ENCODE results near the gene PPARG.
"Not testable (repeated sequence)": the region's sequence is repeated elsewhere in the genome, so short reads cannot be mapped to it uniquely, and the experiment has no call there.

DNA sequence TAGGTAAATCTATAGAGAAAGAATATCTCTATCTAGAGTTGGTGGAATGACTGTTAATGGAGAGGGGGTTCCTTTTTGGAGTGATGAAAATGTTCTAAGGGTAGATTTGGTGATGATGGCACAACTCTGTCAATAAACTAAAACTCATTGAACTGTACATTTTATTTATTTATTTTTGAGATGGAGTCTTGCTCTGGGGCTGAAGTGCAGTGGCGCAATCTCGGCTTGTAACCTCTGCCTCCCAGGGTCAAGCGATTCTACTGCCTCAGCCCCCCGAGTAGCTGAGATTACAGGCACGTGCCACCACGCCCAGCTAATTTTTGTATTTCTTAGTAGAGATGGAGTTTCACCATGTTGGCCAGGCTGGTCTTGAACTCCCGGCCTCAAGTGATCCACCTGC, 3.1 kb upstream of the PPARG start:
- TF ChIP-seq, protein P1, sequence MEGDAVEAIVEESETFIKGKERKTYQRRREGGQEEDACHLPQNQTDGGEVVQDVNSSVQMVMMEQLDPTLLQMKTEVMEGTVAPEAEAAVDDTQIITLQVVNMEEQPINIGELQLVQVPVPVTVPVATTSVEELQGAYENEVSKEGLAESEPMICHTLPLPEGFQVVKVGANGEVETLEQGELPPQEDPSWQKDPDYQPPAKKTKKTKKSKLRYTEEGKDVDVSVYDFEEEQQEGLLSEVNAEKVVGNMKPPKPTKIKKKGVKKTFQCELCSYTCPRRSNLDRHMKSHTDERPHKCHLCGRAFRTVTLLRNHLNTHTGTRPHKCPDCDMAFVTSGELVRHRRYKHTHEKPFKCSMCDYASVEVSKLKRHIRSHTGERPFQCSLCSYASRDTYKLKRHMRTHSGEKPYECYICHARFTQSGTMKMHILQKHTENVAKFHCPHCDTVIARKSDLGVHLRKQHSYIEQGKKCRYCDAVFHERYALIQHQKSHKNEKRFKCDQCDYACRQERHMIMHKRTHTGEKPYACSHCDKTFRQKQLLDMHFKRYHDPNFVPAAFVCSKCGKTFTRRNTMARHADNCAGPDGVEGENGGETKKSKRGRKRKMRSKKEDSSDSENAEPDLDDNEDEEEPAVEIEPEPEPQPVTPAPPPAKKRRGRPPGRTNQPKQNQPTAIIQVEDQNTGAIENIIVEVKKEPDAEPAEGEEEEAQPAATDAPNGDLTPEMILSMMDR (IDR thresholded peaks at IDR 0.05) = not testable (repeated sequence)
- not testable (repeated sequence) for TF ChIP-seq POLR2A (IDR thresholded peaks at IDR 0.05)
